Esophagus muscularis mucosa (tissue), 3 donors: ENCODE data around the gene PFDN2.

Source experiments
- POLR2A ChIP-seq: fragments of 450-650 bp; IDR thresholded peaks from one replicate; pipeline ENCODE4 v1.6.1; 2017; ENCODE audit warnings: antibody characterized with exemption, moderate library complexity, mild to moderate bottlenecking, low read depth
- TF ChIP-seq, protein P1 (sequence below), 3 experiments: fragments of 200-600 bp in 2 of 3; fragments of 450-650 bp in 1 of 3; sonication (generic) in 2 of 3; IDR thresholded peaks; one replicate each; pipeline ENCODE4 v1.5.1; 2017 to 2019; ENCODE audit warnings: antibody characterized with exemption in 3 of 3, mild to moderate bottlenecking in 2 of 3, moderate library complexity in 1 of 3

DNA sequence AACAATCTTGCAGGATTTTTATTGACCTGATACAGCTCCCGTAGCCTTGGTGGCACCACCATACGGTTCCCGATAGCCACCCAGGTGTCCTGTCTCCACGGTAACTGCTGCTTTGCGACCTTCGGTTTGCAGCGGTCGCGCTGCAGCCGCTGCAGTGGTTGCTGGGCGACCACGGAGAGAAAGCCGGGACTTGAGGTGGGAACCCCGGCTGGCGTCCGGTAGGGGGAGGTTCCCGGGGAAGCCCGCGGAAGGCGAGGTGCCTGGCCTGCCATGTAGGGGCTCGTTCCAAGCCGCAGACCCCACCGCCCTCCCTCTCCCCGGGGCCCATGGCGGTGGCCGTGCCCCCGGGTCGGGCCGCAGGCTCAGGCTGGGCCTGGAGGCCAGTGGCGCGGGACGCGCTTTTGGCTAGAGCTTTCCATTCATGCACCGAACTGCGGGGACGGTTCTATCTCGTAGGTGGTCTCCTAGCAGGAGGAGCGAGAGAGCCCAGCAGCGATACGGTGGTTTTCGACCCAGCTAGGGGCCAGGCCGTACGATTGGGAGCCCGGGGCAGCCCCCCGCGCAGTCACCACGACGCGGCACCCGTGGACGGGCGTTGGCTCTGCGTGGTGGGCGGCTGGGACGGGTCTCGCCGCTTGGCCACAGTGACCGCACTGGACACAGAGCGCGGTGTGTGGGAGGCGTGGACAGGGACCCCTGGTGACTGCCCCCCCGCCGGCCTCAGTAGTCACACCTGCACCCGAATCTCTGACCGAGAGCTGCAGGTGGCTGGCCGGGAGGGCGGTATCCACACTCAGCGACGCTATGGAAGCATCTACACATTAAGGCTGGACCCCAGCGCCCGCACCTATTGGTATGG is 19.4 kb downstream of the PFDN2 start, which contains the start of gene KLHDC9:
- TF ChIP-seq, protein P1, sequence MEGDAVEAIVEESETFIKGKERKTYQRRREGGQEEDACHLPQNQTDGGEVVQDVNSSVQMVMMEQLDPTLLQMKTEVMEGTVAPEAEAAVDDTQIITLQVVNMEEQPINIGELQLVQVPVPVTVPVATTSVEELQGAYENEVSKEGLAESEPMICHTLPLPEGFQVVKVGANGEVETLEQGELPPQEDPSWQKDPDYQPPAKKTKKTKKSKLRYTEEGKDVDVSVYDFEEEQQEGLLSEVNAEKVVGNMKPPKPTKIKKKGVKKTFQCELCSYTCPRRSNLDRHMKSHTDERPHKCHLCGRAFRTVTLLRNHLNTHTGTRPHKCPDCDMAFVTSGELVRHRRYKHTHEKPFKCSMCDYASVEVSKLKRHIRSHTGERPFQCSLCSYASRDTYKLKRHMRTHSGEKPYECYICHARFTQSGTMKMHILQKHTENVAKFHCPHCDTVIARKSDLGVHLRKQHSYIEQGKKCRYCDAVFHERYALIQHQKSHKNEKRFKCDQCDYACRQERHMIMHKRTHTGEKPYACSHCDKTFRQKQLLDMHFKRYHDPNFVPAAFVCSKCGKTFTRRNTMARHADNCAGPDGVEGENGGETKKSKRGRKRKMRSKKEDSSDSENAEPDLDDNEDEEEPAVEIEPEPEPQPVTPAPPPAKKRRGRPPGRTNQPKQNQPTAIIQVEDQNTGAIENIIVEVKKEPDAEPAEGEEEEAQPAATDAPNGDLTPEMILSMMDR (IDR thresholded peaks at IDR 0.05) = peak in 1 of 3 experiments; percentile 19
- no peak for TF ChIP-seq POLR2A
